Right lobe of liver (tissue), 6 donors: ENCODE results near the gene LDLRAD4. TPM values are rescaled to one million over a fixed set of nuclear protein-coding genes. Genes with fewer than 3 reads are reported as not detected.

ENCODE experiments used
- ATAC-seq, 4 donors: fragments of 200-7000 bp; cut with Tn5 transposase; one replicate each; pipeline ENCODE4 v1.9.1; 2020; ENCODE audit warnings: mild to moderate bottlenecking in 4 of 4, moderate library complexity in 4 of 4
- DNase-seq, 3 donors: peaks; one replicate each; pipeline ENCODE4 v3.0.0-alpha.2; 2020
- H3K27ac ChIP-seq, 3 donors: fragments of 200-600 bp; one replicate each; pipeline ENCODE4 v1.8.0; 2022
- H3K27me3 ChIP-seq, 2 donors: fragments of 200-600 bp; one replicate each; pipeline ENCODE4 v1.8.0; 2022
- H3K36me3 ChIP-seq, 4 donors: fragments of 200-600 bp; sonication (generic) in 1 of 4; one replicate each; pipeline versions ENCODE4 v1.5.1 to v1.8.0; 2017 to 2022; ENCODE audit warnings: control low read depth in 1 of 4
- H3K4me1 ChIP-seq, 4 donors: fragments of 200-600 bp; sonication (generic) in 1 of 4; one replicate each; pipeline versions ENCODE4 v1.5.1 to v1.8.0; 2017 to 2022; ENCODE audit warnings: control low read depth in 1 of 4
- H3K4me3 ChIP-seq, 3 donors: fragments of 200-600 bp; one replicate each; pipeline ENCODE4 v1.8.0; 2022
- H3K9me3 ChIP-seq, 4 donors: fragments of 200-600 bp; sonication (generic) in 1 of 4; one replicate each; pipeline versions ENCODE4 v1.5.1 to v1.8.0; 2017 to 2022; ENCODE audit warnings: control low read depth in 1 of 4
- POLR2A ChIP-seq: fragments of 450-650 bp; IDR thresholded peaks from one replicate; pipeline ENCODE4 v1.6.1; 2017; ENCODE audit warnings: antibody characterized with exemption, mild to moderate bottlenecking
- WGBS: methylation state at CpG from one replicate; pipeline ENCODE4 v1.1.6; 2018; ENCODE audit warnings: low coverage, low lambda C conversion rate; ENCODE audit not compliant: insufficient coverage; ENCODE audit errors: missing lambda C conversion rate; 5-methylcytosine and 5-hydroxymethylcytosine counted together
- intact Hi-C, 2 donors: fragments of 100-400 bp; cut with DNase I; formaldehyde crosslinking; loops; one replicate each; pipeline versions ENCODE4 v1.11.2 to v1.14.1; 2022
- total RNA-seq, 6 experiments: library from RNA; depleted of rRNA in 2 of 6; stranded (reverse); fragments of >200 nt in 2 of 6; fragmentation: NEBNext Ultra II Directional in 3 of 6; extraction: Animal tissue kit (Norgen Biotek cat#: 25700) in 3 of 6; gene quantifications; one replicate each; pipeline versions ENCODE4 v1.1.0 to v1.2.4, GENCODE V29; 2016 to 2023
- TF ChIP-seq, protein P1 (sequence below), 4 donors: fragments of 200-600 bp in 3 of 4; fragments of 450-650 bp in 1 of 4; IDR thresholded peaks; one replicate each; pipeline versions ENCODE4 v1.5.1 to v1.8.0; 2016 to 2022; ENCODE audit warnings: antibody characterized with exemption in 4 of 4, mild to moderate bottlenecking in 2 of 4
- donor health status: DM: no; HTN: yes; CAD: no.
- donor health status: DM: no; HTN: no; CAD: no.
- donor health status: DM: no; HTN: no; CAD: no.
- donor health status: DM: no; HTN: yes; CAD: no.
- donor health status: DM: no; HTN: yes; CAD: no.

LDLRAD4 gene
- total RNA-seq, 6 experiments from 2014 or later, result 10.6 to 66.4 (median 18.7) TPM

- ATAC-seq (no peak), DNase-seq (no peak)
- H3K27ac ChIP-seq, result no peak overlapping the region
- no peaks in the 10 kb centered on the region for H3K27me3 ChIP-seq
- WGBS, result 85% methylated on average over 7 of the region's 16 CpGs
- H3K9me3 ChIP-seq, result no peaks in the 10 kb centered on the region
- no peak overlapping the region for H3K4me3 ChIP-seq
- no peaks in the 10 kb centered on the region for H3K4me1 ChIP-seq
- intact Hi-C loops, result no loop called here
- TF ChIP-seq POLR2A, result no peak
- TF ChIP-seq, protein P1, sequence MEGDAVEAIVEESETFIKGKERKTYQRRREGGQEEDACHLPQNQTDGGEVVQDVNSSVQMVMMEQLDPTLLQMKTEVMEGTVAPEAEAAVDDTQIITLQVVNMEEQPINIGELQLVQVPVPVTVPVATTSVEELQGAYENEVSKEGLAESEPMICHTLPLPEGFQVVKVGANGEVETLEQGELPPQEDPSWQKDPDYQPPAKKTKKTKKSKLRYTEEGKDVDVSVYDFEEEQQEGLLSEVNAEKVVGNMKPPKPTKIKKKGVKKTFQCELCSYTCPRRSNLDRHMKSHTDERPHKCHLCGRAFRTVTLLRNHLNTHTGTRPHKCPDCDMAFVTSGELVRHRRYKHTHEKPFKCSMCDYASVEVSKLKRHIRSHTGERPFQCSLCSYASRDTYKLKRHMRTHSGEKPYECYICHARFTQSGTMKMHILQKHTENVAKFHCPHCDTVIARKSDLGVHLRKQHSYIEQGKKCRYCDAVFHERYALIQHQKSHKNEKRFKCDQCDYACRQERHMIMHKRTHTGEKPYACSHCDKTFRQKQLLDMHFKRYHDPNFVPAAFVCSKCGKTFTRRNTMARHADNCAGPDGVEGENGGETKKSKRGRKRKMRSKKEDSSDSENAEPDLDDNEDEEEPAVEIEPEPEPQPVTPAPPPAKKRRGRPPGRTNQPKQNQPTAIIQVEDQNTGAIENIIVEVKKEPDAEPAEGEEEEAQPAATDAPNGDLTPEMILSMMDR (IDR thresholded peaks at IDR 0.05), result no peak
- no peaks in the 10 kb centered on the region for H3K36me3 ChIP-seq
Measured at GRCh38 chr18:13493725-13494124, 275.2 kb downstream of the LDLRAD4 start.

DNA sequence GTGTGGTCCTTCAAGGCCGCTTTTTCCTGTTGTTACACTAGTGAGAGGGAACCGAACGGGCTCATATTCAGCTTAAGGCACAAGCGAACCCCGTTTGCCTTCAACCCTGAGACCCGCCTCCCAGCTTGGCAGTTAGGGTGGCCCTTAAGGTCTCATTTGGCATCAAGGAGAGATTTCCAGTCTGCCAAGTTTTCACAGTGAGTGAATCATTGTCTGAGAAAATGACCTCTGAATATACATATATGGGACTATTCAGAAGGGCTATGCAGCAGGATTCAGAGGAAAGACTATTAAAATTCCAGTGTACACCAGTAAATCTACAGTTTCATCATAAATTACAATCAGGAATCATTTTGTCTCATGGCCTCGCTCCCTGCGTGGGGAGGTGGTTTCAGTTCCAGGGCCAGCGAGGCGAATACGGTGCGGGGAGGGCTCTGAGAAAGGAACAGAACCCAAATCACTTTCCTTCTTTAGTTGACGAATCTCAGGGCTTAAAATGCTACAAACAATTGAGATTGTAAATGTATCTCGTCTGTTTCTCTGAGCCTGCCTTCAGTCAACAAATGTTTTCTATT lies 276.4 kb downstream of the LDLRAD4 start:
- WGBS, result 91% methylated on average over 8 of the region's 14 CpGs
- Histone ChIP-seq H3K27ac (no peak overlapping the region), H3K27me3 (no peaks in the 10 kb centered on the region), H3K36me3 (no peaks in the 10 kb centered on the region), H3K4me3 (no peak overlapping the region), H3K9me3 (no peaks in the 10 kb centered on the region), H3K4me1 (peaks cover 0 to 3% (median 0%) of the 10 kb centered on the region in 4 donors)
- no peak for DNase-seq
- no peak for ATAC-seq
- intact Hi-C loops, result no loop called here
- TF ChIP-seq, protein P1 (IDR thresholded peaks at IDR 0.05), result no peak
- TF ChIP-seq POLR2A, result no peak

GRCh38 chr18:13495961-13496360 lies 277.4 kb downstream of the LDLRAD4 start:
- no peaks in the 10 kb centered on the region for H3K27me3 ChIP-seq
- DNase-seq, result no peak
- no peaks in the 10 kb centered on the region for H3K9me3 ChIP-seq
- H3K27ac ChIP-seq, result no peak overlapping the region
- H3K4me3 ChIP-seq, result no peak overlapping the region
- no peak for TF ChIP-seq POLR2A
- TF ChIP-seq, protein P1 (IDR thresholded peaks at IDR 0.05), result no peak
- WGBS, result 76% methylated on average over 6 of the region's 8 CpGs
- peaks cover 0 to 12% (median 5%) of the 10 kb centered on the region in 4 donors for H3K4me1 ChIP-seq
- no peaks in the 10 kb centered on the region for H3K36me3 ChIP-seq
- intact Hi-C loops, result no loop called here
- no peak for ATAC-seq

DNA sequence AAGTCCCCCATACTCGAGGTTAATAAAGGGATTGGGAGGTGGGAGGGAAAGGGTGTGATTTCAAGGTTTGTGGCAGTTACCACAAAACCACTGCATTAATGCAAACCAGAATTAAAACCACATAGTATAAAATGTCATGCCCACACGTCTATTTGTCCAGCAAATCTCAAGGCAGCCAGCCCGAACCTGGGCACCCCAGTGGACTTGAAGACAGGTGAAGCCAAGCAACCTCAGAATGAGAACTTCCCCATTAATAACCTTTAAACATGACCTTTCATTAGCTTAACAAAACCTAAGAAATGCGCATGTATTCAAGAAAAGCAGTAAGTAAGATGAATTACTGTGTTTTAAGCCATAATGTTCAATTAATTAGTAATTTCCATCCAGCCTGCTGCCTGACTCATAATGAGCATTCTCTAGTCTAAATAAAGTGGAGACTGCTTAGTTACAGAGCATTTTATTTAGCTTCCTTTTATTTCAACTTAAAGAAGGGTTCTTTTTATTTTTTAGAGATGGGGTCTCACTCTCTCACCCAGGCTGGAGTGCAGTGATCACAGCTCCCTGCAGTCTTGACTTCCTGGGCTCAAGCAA lies 278.2 kb downstream of the LDLRAD4 start:
- Histone ChIP-seq H3K4me3 (no peak overlapping the region), H3K27ac (no peak overlapping the region), H3K4me1 (peaks cover 0 to 19% (median 5%) of the 10 kb centered on the region in 4 donors), H3K9me3 (no peaks in the 10 kb centered on the region), H3K36me3 (no peaks in the 10 kb centered on the region), H3K27me3 (no peaks in the 10 kb centered on the region)
- WGBS, result 86% methylated on average over 4 of the region's 4 CpGs
- ATAC-seq (no peak), DNase-seq (no peak)
- intact Hi-C loops, result no loop called here
- TF ChIP-seq, protein P1 (IDR thresholded peaks at IDR 0.05), result no peak
- TF ChIP-seq POLR2A, result no peak
